Endodermal cell (in vitro differentiated cells): ENCODE measurements around the gene SSU72. TPM values are rescaled to one million over a fixed set of nuclear protein-coding genes. Genes with fewer than 3 reads are reported as not detected.

Source experiments
- DNase-seq: peaks from one replicate; pipeline ENCODE4 v3.0.0-alpha.2; 2017
- H3K27ac ChIP-seq: 2 replicates; pipeline ENCODE4 v1.5.1; 2013; ENCODE audit warnings: mild to moderate bottlenecking, low read depth, low read length, moderate library complexity
- H3K27me3 ChIP-seq: 2 replicates; pipeline ENCODE4 v1.6.1; 2013; ENCODE audit warnings: mild to moderate bottlenecking, low read length, moderate library complexity; ENCODE audit not compliant: insufficient read depth, control insufficient read depth, poor library complexity, severe bottlenecking
- H3K36me3 ChIP-seq: 2 replicates; pipeline ENCODE4 v1.7.0; 2013; ENCODE audit warnings: mild to moderate bottlenecking, low read length, moderate library complexity; ENCODE audit not compliant: control insufficient read depth, insufficient read depth
- H3K4me1 ChIP-seq: one replicate; pipeline ENCODE4 v1.7.0; 2013; ENCODE audit warnings: low read length; ENCODE audit not compliant: control insufficient read depth, insufficient read depth
- H3K4me3 ChIP-seq: 2 replicates; pipeline ENCODE4 v1.5.1; 2013; ENCODE audit warnings: mild to moderate bottlenecking, low read length, moderate library complexity
- H3K9ac ChIP-seq: 2 replicates; pipeline ENCODE4 v1.6.1; 2013; ENCODE audit warnings: mild to moderate bottlenecking, low read length, moderate library complexity; ENCODE audit not compliant: poor library complexity, severe bottlenecking; ENCODE audit errors: extremely low read depth
- H3K9me3 ChIP-seq: 2 replicates; pipeline ENCODE4 v1.6.1; 2013; ENCODE audit warnings: mild to moderate bottlenecking, low read length, moderate library complexity; ENCODE audit not compliant: control insufficient read depth
- H3K27ac Mint-ChIP-seq: 2 replicates; pipeline ENCODE4 v1.8.0; 2020; ENCODE audit warnings: mixed read lengths
- H3K27me3 Mint-ChIP-seq: 2 replicates; pipeline ENCODE4 v1.8.0; 2021; ENCODE audit warnings: mild to moderate bottlenecking, mixed read lengths; ENCODE audit not compliant: insufficient read depth
- H3K36me3 Mint-ChIP-seq: 2 replicates; pipeline ENCODE4 v1.8.0; 2020; ENCODE audit warnings: low read depth, mixed read lengths
- H3K4me1 Mint-ChIP-seq: 2 replicates; pipeline ENCODE4 v1.8.0; 2020; ENCODE audit warnings: mixed read lengths
- H3K4me3 Mint-ChIP-seq: 2 replicates; pipeline ENCODE4 v1.8.0; 2020; ENCODE audit warnings: mild to moderate bottlenecking, moderate library complexity, mixed read lengths
- H3K9me3 Mint-ChIP-seq: 2 replicates; pipeline ENCODE4 v1.8.0; 2020; ENCODE audit warnings: mild to moderate bottlenecking, mixed read lengths
- WGBS, 2 experiments: methylation state at CpG; one replicate each; pipeline versions ENCODE4 v1.1.5 to v1.1.7; 2013; ENCODE audit warnings: missing lambda C conversion rate in 2 of 2, mixed read lengths in 1 of 2; ENCODE audit not compliant: insufficient coverage in 1 of 2, insufficient read length in 1 of 2; 5-methylcytosine and 5-hydroxymethylcytosine counted together
- total RNA-seq, 2 donors: library from RNA; stranded (reverse); fragmentation: NEBNext Ultra II Directional in 1 of 2; extraction: Animal tissue kit (Norgen Biotek cat#: 25700) in 1 of 2; gene quantifications; 2 replicates in 1 of 2; 3 replicates in 1 of 2; pipeline ENCODE4 v1.2.1, GENCODE V29; 2021
- TF ChIP-seq, protein P1 (sequence below): fragments of 200-600 bp; sonication (generic); conservative IDR thresholded peaks from 2 replicates; pipeline ENCODE4 v1.5.0; 2021; ENCODE audit warnings: antibody characterized with exemption, mild to moderate bottlenecking

SSU72 gene
- total RNA-seq, 2 donors from 2014 or later, result 133 to 138 TPM

DNA sequence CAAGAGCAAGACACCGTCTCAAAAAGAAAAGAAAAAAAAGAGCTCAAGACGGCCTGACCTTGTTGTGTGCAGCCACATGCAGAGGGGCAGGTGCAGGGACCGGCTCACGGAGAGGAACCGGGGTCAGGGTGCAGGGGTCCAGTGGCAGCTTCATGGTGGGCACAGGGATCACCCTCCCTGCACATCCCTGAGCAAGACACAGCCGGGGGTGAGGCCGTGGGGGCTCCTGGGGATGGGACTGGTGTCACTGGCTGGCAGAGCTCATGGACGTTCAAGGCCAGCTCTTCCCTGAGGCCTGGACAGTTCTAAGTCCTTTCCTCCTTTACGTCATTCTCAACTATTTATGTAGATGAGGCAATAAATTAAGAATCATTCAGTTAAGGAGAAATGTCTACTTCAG, 27.7 kb downstream of the SSU72 start:
- H3K9me3 Mint-ChIP-seq, result no peaks in the 10 kb centered on the region
- no peaks in the 10 kb centered on the region for H3K9me3 ChIP-seq
- H3K27ac ChIP-seq, result no peak overlapping the region
- TF ChIP-seq, protein P1, sequence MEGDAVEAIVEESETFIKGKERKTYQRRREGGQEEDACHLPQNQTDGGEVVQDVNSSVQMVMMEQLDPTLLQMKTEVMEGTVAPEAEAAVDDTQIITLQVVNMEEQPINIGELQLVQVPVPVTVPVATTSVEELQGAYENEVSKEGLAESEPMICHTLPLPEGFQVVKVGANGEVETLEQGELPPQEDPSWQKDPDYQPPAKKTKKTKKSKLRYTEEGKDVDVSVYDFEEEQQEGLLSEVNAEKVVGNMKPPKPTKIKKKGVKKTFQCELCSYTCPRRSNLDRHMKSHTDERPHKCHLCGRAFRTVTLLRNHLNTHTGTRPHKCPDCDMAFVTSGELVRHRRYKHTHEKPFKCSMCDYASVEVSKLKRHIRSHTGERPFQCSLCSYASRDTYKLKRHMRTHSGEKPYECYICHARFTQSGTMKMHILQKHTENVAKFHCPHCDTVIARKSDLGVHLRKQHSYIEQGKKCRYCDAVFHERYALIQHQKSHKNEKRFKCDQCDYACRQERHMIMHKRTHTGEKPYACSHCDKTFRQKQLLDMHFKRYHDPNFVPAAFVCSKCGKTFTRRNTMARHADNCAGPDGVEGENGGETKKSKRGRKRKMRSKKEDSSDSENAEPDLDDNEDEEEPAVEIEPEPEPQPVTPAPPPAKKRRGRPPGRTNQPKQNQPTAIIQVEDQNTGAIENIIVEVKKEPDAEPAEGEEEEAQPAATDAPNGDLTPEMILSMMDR, result no peak
- DNase-seq, result no peak
- H3K4me3 Mint-ChIP-seq, result no peak overlapping the region
- WGBS, 2 experiments, result 92 to 95% methylated on average over 4 to 9 of the region's 9 CpGs
- H3K27me3 ChIP-seq, result no peaks in the 10 kb centered on the region
- H3K9ac ChIP-seq, result no peak overlapping the region
- H3K4me3 ChIP-seq, result no peak overlapping the region
- no peak overlapping the region for H3K27ac Mint-ChIP-seq
- peaks cover 28% of the 10 kb centered on the region for H3K36me3 Mint-ChIP-seq
- H3K4me1 ChIP-seq, result no peaks in the 10 kb centered on the region
- no peaks in the 10 kb centered on the region for H3K27me3 Mint-ChIP-seq
- H3K36me3 ChIP-seq, result peaks cover 28% of the 10 kb centered on the region
- no peaks in the 10 kb centered on the region for H3K4me1 Mint-ChIP-seq

DNA sequence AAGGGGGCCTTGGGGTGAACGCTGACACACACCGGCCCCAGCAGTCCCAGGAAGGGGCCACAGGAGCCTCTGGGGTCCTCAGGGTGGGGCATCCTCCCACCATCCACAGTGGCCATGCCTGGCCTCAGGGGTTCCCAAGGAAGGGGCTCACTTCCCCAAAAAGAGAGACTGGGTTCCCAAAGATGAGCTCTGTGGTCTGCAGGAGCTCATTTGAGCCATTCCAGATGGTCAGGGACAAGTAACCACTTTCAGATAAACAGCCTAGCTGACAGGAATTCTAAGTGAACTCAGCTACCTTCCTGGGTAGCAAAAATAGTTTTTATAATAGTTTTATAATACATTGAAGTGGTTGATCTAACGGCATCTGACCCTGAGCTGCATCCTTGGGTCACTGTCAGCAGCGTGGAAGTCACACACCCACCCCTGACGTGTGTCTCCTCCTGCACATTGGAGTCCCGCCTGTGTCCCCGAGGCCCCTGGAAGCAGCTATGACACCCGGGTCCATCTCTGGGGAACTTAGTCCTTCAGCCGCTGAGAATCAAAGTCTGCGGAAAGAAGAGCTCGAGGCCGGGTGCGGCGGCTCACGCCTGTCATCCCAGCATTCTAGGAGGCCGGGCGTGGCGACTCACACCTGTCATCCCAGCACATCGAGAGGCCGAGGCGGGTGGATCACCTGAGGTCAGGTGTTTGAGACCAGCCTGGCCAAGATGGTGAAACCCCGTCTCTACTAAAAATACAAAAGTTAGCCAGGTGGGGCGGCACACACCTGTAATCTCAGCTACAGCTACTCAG, 28.5 kb downstream of the SSU72 start:
- 94% methylated on average over 12 to 23 of the region's 23 CpGs for WGBS, 2 experiments

DNA sequence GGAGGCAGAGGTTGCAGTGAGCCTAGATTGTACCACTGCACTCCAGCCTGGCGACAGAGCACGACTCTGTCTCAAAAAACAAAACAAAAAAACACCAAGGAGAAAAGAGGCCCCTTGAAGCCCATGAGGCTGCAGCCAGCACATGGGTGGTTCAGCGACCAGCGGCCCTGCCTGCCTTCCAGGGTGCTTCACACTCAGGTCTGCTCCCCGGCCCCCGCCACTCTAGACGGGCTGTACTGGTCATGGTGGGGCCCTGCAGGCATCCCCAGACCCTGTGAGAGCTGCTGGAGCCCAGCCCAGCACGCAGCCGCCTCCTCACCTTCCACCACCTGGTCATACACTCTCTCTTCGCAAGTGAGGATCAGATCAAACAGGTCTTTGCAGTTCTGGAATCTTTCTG, 30.1 kb downstream of the SSU72 start:
- TF ChIP-seq, protein P1, result no peak
- no peaks in the 10 kb centered on the region for H3K4me1 Mint-ChIP-seq
- H3K27ac ChIP-seq, result no peak overlapping the region
- no peaks in the 10 kb centered on the region for H3K27me3 Mint-ChIP-seq
- no peaks in the 10 kb centered on the region for H3K9me3 ChIP-seq
- H3K4me3 Mint-ChIP-seq, result no peak overlapping the region
- H3K27ac Mint-ChIP-seq, result no peak overlapping the region
- peaks cover 35% of the 10 kb centered on the region for H3K36me3 Mint-ChIP-seq
- peaks cover 34% of the 10 kb centered on the region for H3K36me3 ChIP-seq
- no peaks in the 10 kb centered on the region for H3K9me3 Mint-ChIP-seq
- H3K27me3 ChIP-seq, result no peaks in the 10 kb centered on the region
- DNase-seq, result no peak
- H3K4me1 ChIP-seq, result no peaks in the 10 kb centered on the region
- no peak overlapping the region for H3K9ac ChIP-seq
- no peak overlapping the region for H3K4me3 ChIP-seq
- 95 to 97% methylated on average over 8 to 10 of the region's 10 CpGs for WGBS, 2 experiments

More for the DNA sequence above, 28.5 kb downstream of the SSU72 start:
- Mint-ChIP-seq H3K27me3 (no peaks in the 10 kb centered on the region), H3K4me1 (no peaks in the 10 kb centered on the region), H3K36me3 (peaks cover 35% of the 10 kb centered on the region), H3K9me3 (no peaks in the 10 kb centered on the region), H3K4me3 (no peak overlapping the region), H3K27ac (no peak overlapping the region)
- H3K9me3 ChIP-seq, result no peaks in the 10 kb centered on the region
- no peak overlapping the region for H3K9ac ChIP-seq
- TF ChIP-seq, protein P1, result no peak
- no peak overlapping the region for H3K27ac ChIP-seq
- H3K27me3 ChIP-seq, result no peaks in the 10 kb centered on the region
- no peak overlapping the region for H3K4me3 ChIP-seq
- no peak for DNase-seq
- H3K36me3 ChIP-seq, result peaks cover 34% of the 10 kb centered on the region
- H3K4me1 ChIP-seq, result no peaks in the 10 kb centered on the region
